Neuron (in vitro differentiated cells): ENCODE measurements around the gene PRSS35.
"Not testable (repeated sequence)": the region's sequence is repeated elsewhere in the genome, so short reads cannot be mapped to it uniquely, and the experiment has no call there.

Source experiments
- H2AFZ ChIP-seq: one replicate; pipeline ENCODE4 v1.6.1; 2013; ENCODE audit warnings: low read depth, mild to moderate bottlenecking, inconsistent platforms, low read length, moderate library complexity
- H3K27me3 ChIP-seq: one replicate; pipeline ENCODE4 v1.6.1; 2013; ENCODE audit warnings: low read length; ENCODE audit not compliant: insufficient read depth
- H3K36me3 ChIP-seq: one replicate; pipeline ENCODE4 v1.6.1; 2013; ENCODE audit warnings: low read length; ENCODE audit not compliant: insufficient read depth
- H3K4me1 ChIP-seq: one replicate; pipeline ENCODE4 v1.6.1; 2013; ENCODE audit warnings: low read length; ENCODE audit not compliant: insufficient read depth
- H3K4me3 ChIP-seq: 2 replicates; pipeline ENCODE4 v1.5.1; 2013; ENCODE audit warnings: mild to moderate bottlenecking, low read length, moderate library complexity
- H3K9me3 ChIP-seq: one replicate; pipeline ENCODE4 v1.6.1; 2013; ENCODE audit warnings: low read length

Gene PRSS35

GRCh38 chr6:83536647-83537589 lies 24.6 kb downstream of the PRSS35 start:
- Histone ChIP-seq H3K9me3 (no peaks in the 10 kb centered on the region), H3K4me3 (no peak overlapping the region), H3K4me1 (no peaks in the 10 kb centered on the region), H3K36me3 (no peaks in the 10 kb centered on the region), H3K27me3 (no peaks in the 10 kb centered on the region), H2AFZ (no peak overlapping the region)

- Histone ChIP-seq H3K36me3 (no peaks in the 10 kb centered on the region), H3K4me1 (no peaks in the 10 kb centered on the region), H3K27me3 (no peaks in the 10 kb centered on the region), H3K9me3 (no peaks in the 10 kb centered on the region), H2AFZ (no peak overlapping the region), H3K4me3 (no peak overlapping the region)
These were observed 27.3 kb downstream of the PRSS35 start for GRCh38 chr6:83539678-83540077.

GRCh38 chr6:83546636-83547035 lies 34.3 kb downstream of the PRSS35 start:
- Histone ChIP-seq H3K27me3 (no peaks in the 10 kb centered on the region), H3K4me3 (no peak overlapping the region), H3K9me3 (no peaks in the 10 kb centered on the region), H3K36me3 (no peaks in the 10 kb centered on the region), H3K4me1 (no peaks in the 10 kb centered on the region), H2AFZ (no peak overlapping the region)

GRCh38 chr6:83550482-83550881 lies 38.1 kb downstream of the PRSS35 start:
- H3K36me3 ChIP-seq, H3K4me3 ChIP-seq, H3K9me3 ChIP-seq, H2AFZ ChIP-seq, H3K27me3 ChIP-seq, H3K4me1 ChIP-seq: not testable (repeated sequence)

GRCh38 chr6:83551748-83552147 lies 39.4 kb downstream of the PRSS35 start:
- H3K27me3 ChIP-seq, H3K4me1 ChIP-seq, H3K4me3 ChIP-seq, H2AFZ ChIP-seq, H3K9me3 ChIP-seq, H3K36me3 ChIP-seq: not testable (repeated sequence)

GRCh38 chr6:83556871-83557270 lies 44.5 kb downstream of the PRSS35 start:
- Histone ChIP-seq H3K36me3 (no peaks in the 10 kb centered on the region), H3K4me1 (peaks cover 3% of the 10 kb centered on the region), H3K9me3 (peaks cover 2% of the 10 kb centered on the region), H3K4me3 (no peak overlapping the region), H2AFZ (no peak overlapping the region), H3K27me3 (no peaks in the 10 kb centered on the region)

- H3K27me3 ChIP-seq: no peaks in the 10 kb centered on the region
- H3K9me3 ChIP-seq: peaks cover 2% of the 10 kb centered on the region
- H2AFZ ChIP-seq: no peak overlapping the region
- H3K4me3 ChIP-seq: no peak overlapping the region
- H3K4me1 ChIP-seq: peaks cover 3% of the 10 kb centered on the region
- H3K36me3 ChIP-seq: no peaks in the 10 kb centered on the region
These were observed 46.6 kb downstream of the PRSS35 start for GRCh38 chr6:83558975-83559374.

- H3K27me3 ChIP-seq, H2AFZ ChIP-seq, H3K36me3 ChIP-seq, H3K4me3 ChIP-seq, H3K9me3 ChIP-seq, H3K4me1 ChIP-seq: not testable (repeated sequence)
These were observed 59.4 kb downstream of the PRSS35 start for GRCh38 chr6:83571663-83572185.

- Histone ChIP-seq H3K36me3 (no peaks in the 10 kb centered on the region), H2AFZ (no peak overlapping the region), H3K4me1 (no peaks in the 10 kb centered on the region), H3K4me3 (no peak overlapping the region), H3K9me3 (no peaks in the 10 kb centered on the region), H3K27me3 (no peaks in the 10 kb centered on the region)
These were observed 62.4 kb downstream of the PRSS35 start for GRCh38 chr6:83574783-83575182.
